HCT116 (cell line): Measurements from ENCODE around the gene C1QL4. TPM values are rescaled to one million over a fixed set of nuclear protein-coding genes. Genes with fewer than 3 reads are reported as not detected.

Experiments used
- ATAC-seq: fragments of 200-7000 bp; cut with Tn5 transposase; 2 replicates; pipeline ENCODE4 v1.9.1; 2020; ENCODE audit warnings: mild to moderate bottlenecking, moderate library complexity
- BruUV-seq: library from RNA; stranded (reverse); fragments of 400-500 nt; replicated peaks from 2 replicates; lab custom pipeline; 2021; lab: Mats Ljungman, UMichigan
- CTCF ChIA-PET: fragments of 300-600 bp; sonication (Branson Sonifier 250); formaldehyde crosslinking; loops from one replicate; lab custom pipeline; 2021; ENCODE audit warnings: antibody characterized with exemption; lab: Charles Lee
- POLR2A ChIA-PET: fragments of 300-600, 350-600 bp; sonication (Branson Sonifier 250); formaldehyde crosslinking; loops from one replicate; lab custom pipeline; 2021; ENCODE audit warnings: antibody characterized with exemption; lab: Charles Lee
- RAD21 ChIA-PET, 2 experiments: fragments of 300-600 bp; sonication (Branson Sonifier 250); formaldehyde crosslinking; loops; one replicate each; lab custom pipeline; 2023; ENCODE audit warnings: low total read pairs in 2 of 2; ENCODE audit not compliant: uncharacterized antibody in 2 of 2, unreplicated experiment in 2 of 2, low non-redundant PET in 1 of 2; lab: Charles Lee
- DNase-seq: peaks from one replicate; pipeline ENCODE4 v3.0.0-alpha.2; 2010; ENCODE audit warnings: low read depth, low spot score
- H2AFZ ChIP-seq: fragments of 200-600 bp; shearing (Covaris generic), sonication (generic); 2 replicates; pipeline ENCODE4 v1.6.1; 2017; ENCODE audit warnings: low read depth, mixed run types, mixed read lengths, antibody characterized with exemption, low read length; ENCODE audit not compliant: poor library complexity, severe bottlenecking
- H3K27ac ChIP-seq: 2 replicates; pipeline ENCODE4 v1.5.1; 2012; ENCODE audit warnings: low read depth, low read length
- H3K27me3 ChIP-seq: fragments of 200-600 bp; sonication (generic); 2 replicates; pipeline ENCODE4 v1.6.1; 2016; ENCODE audit warnings: mixed run types, low read length, mixed read lengths; ENCODE audit not compliant: insufficient read depth
- H3K36me3 ChIP-seq, 2 experiments: fragments of 200-500 bp in 1 of 2; fragments of 200-600 bp in 1 of 2; sonication (Bioruptor generic) in 1 of 2; sonication (generic) in 1 of 2; 2 replicates each; pipeline versions ENCODE4 v1.5.1 to v1.6.1; 2014 to 2016; ENCODE audit warnings: low read length in 2 of 2, inconsistent platforms in 1 of 2, mixed read lengths in 1 of 2, mixed run types in 1 of 2; ENCODE audit not compliant: insufficient read depth in 2 of 2, control insufficient read depth in 1 of 2
- H3K4me1 ChIP-seq, 2 experiments: fragments of 200-600 bp in 1 of 2; sonication (generic) in 1 of 2; 2 replicates each; pipeline versions ENCODE4 v1.5.1 to v1.6.1; 2012 to 2017; ENCODE audit warnings: low read length in 2 of 2, inconsistent platforms in 1 of 2, mild to moderate bottlenecking in 1 of 2, mixed read lengths in 1 of 2, mixed run types in 1 of 2, moderate library complexity in 1 of 2; ENCODE audit not compliant: insufficient read depth in 2 of 2, control insufficient read depth in 1 of 2
- H3K4me2 ChIP-seq: fragments of 200-600 bp; sonication (generic); 2 replicates; pipeline ENCODE4 v1.6.1; 2017; ENCODE audit warnings: mixed run types, low read length, mixed read lengths
- H3K4me3 ChIP-seq, 2 experiments: fragments of 200-600 bp in 1 of 2; sonication (generic) in 1 of 2; replicated peaks in 1 of 2; 2 replicates each; pipeline ENCODE4 v1.5.1; 2011 to 2016; ENCODE audit warnings: low read length in 2 of 2, control low read depth in 1 of 2, low read depth in 1 of 2, mild to moderate bottlenecking in 1 of 2, mixed read lengths in 1 of 2, mixed run types in 1 of 2
- H3K79me2 ChIP-seq: fragments of 200-600 bp; sonication (generic); 2 replicates; pipeline ENCODE4 v1.6.1; 2017; ENCODE audit warnings: mild to moderate bottlenecking, mixed run types, low read length, moderate library complexity, mixed read lengths; ENCODE audit not compliant: insufficient read depth
- H3K9ac ChIP-seq: fragments of 200-600 bp; sonication (generic); 2 replicates; pipeline ENCODE4 v1.6.1; 2016; ENCODE audit warnings: low read length, mixed read lengths
- H3K9me2 ChIP-seq: fragments of 200-600 bp; sonication (generic), shearing (Covaris generic); 2 replicates; pipeline ENCODE4 v1.6.1; 2017; ENCODE audit warnings: mixed run types, mild to moderate bottlenecking, moderate library complexity; ENCODE audit not compliant: insufficient read depth
- H3K9me3 ChIP-seq, 2 experiments: fragments of 200-500 bp in 1 of 2; fragments of 200-600 bp in 1 of 2; sonication (Bioruptor generic) in 1 of 2; sonication (generic) in 1 of 2; 2 replicates each; pipeline ENCODE4 v1.6.1; 2014 to 2017; ENCODE audit warnings: low read length in 2 of 2, mixed read lengths in 2 of 2, inconsistent platforms in 1 of 2, low read depth in 1 of 2, mild to moderate bottlenecking in 1 of 2, mixed run types in 1 of 2, moderate library complexity in 1 of 2; ENCODE audit not compliant: control insufficient read depth in 1 of 2, insufficient read depth in 1 of 2
- H4K20me1 ChIP-seq: fragments of 200-600 bp; sonication (generic), shearing (Covaris generic); 2 replicates; pipeline ENCODE4 v1.6.1; 2017; ENCODE audit warnings: mixed run types, mild to moderate bottlenecking, moderate library complexity; ENCODE audit not compliant: insufficient read depth
- ATF3 ChIP-seq: IDR thresholded peaks from 2 replicates; pipeline ENCODE4 v1.6.1; 2012
- CBX3 ChIP-seq: IDR thresholded peaks from 2 replicates; pipeline ENCODE4 v1.6.1; 2012; ENCODE audit warnings: low read depth
- EGR1 ChIP-seq: IDR thresholded peaks from 2 replicates; pipeline ENCODE4 v1.6.1; 2012; ENCODE audit warnings: low read depth
- ELF1 ChIP-seq: IDR thresholded peaks from 2 replicates; pipeline ENCODE4 v1.6.1; 2012; ENCODE audit warnings: low read depth, borderline replicate concordance
- EZH2 ChIP-seq: fragments of 200-600 bp; sonication (generic); IDR thresholded peaks from 2 replicates; pipeline ENCODE4 v1.6.1; 2017; ENCODE audit warnings: antibody characterized with exemption, mixed run types
- EZH2phosphoT487 ChIP-seq: fragments of 200-600 bp; IDR thresholded peaks from 2 replicates; pipeline ENCODE4 v1.6.1; 2018; ENCODE audit warnings: antibody characterized with exemption, borderline replicate concordance
- FOSL1 ChIP-seq: IDR thresholded peaks from 2 replicates; pipeline ENCODE4 v1.6.1; 2012; ENCODE audit warnings: low read depth
- JUND ChIP-seq: IDR thresholded peaks from 2 replicates; pipeline ENCODE4 v1.6.1; 2012
- MAX ChIP-seq: IDR thresholded peaks from 2 replicates; pipeline ENCODE4 v1.6.1; 2012
- POLR2AphosphoS5 ChIP-seq: IDR thresholded peaks from 2 replicates; pipeline ENCODE4 v1.6.1; 2011; ENCODE audit warnings: mild to moderate bottlenecking, low read depth, low read length, moderate library complexity
- REST ChIP-seq: IDR thresholded peaks from 2 replicates; pipeline ENCODE4 v1.6.1; 2012; ENCODE audit warnings: low read depth
- SIN3A ChIP-seq: IDR thresholded peaks from 2 replicates; pipeline ENCODE4 v1.6.1; 2012; ENCODE audit warnings: low read depth
- SP1 ChIP-seq: IDR thresholded peaks from 2 replicates; pipeline ENCODE4 v1.6.1; 2012; ENCODE audit warnings: low read depth
- SRF ChIP-seq: IDR thresholded peaks from 2 replicates; pipeline ENCODE4 v1.6.1; 2012; ENCODE audit warnings: low read depth
- TCF7L2 ChIP-seq: IDR thresholded peaks from 2 replicates; pipeline ENCODE4 v1.7.0; 2011; ENCODE audit warnings: borderline replicate concordance, inconsistent platforms; ENCODE audit not compliant: insufficient read depth, insufficient read length; ENCODE audit errors: extremely low read depth
- YY1 ChIP-seq: IDR thresholded peaks from 2 replicates; pipeline ENCODE4 v1.6.1; 2011; ENCODE audit warnings: low read length, low read depth, moderate library complexity, mild to moderate bottlenecking; ENCODE audit not compliant: insufficient replicate concordance; ENCODE audit errors: extremely low read depth
- ZFX ChIP-seq: fragments of 450-650 bp; IDR thresholded peaks from 2 replicates; pipeline ENCODE4 v1.6.1; 2017
- ZNF274 ChIP-seq: fragments of 200-500 bp; sonication (Bioruptor generic); IDR thresholded peaks from 2 replicates; pipeline ENCODE4 v1.6.1; 2014; ENCODE audit warnings: mild to moderate bottlenecking, low read depth, low read length, inconsistent platforms
- intact Hi-C: fragments of 100-400 bp; cut with micrococcal nuclease; formaldehyde crosslinking; loops from 2 replicates; pipeline ENCODE4 v1.10.0; 2022
- total RNA-seq: library from RNA; stranded (reverse); gene quantifications from one replicate; pipeline ENCODE4 v1.2.1, GENCODE V29; 2021; ENCODE audit not compliant: unreplicated experiment
- TF ChIP-seq, protein P1 (sequence below): IDR thresholded peaks from 2 replicates; pipeline ENCODE4 v1.6.1; 2011; ENCODE audit warnings: mild to moderate bottlenecking, low read length, moderate library complexity; ENCODE audit not compliant: insufficient replicate concordance; ENCODE audit errors: extremely low read depth

Gene C1QL4
- total RNA-seq, 1 experiment from 2014 or later = 8.1 TPM

DNA sequence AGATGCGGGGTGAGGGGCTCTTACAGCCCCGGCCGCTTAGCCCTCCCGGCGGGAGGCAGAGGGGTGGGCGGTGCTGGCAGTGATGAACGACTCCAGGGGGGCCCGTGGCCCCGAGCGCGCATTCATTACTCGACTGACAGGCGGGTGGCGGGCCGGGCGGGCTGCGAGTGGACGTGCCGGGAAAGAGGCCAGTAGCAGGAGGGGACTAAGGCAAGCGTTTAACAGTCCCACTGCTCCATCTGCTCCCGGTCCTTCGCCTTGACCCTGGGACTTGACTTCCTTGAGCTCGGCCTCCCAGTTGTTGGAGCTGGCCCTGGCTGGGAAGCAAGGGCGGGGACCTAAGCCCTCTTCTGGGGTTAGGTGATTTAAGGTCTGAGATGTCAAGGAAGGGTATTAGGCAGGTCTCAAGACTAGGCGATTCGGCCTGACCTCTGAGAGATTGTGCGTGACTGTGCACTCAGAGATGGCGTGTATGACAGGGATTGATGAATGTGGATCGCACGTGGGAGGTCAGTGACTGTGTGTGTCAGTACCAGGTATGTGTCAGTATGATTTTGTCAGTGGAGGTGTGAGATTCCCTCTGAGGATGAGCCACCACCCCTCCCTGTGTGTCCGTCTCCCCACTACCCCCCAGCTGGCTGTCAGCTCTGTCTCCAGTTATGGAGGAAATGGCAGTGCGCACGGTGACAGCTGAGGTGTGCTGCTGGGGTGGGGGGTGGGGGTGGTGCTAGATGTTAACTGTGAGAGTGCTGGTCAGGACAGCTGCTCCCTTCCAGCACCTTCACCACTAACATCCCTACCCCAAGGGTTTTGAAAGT is 6.1 kb upstream of the C1QL4 start:
- RAD21 ChIA-PET = interaction anchor here in 1 of 2 experiments (1.3 kb wide), 1 partner anchor 11 kb away, joined by 4 read pairs; no protein-coding TSS in a partner anchor
- POLR2A ChIA-PET = interaction anchor here (0.6 to 1.4 kb wide), 4 partner anchors 9 to 811 kb away, joined by 3 read pairs; no protein-coding TSS in a partner anchor
- no TSS peak for BruUV-seq
- Histone ChIP-seq H3K9ac (peak overlapping the region; percentile 46), H3K36me3 (no peaks in the 10 kb centered on the region), H3K27ac (peak overlapping the region; percentile 28; the same call in 1 of the 2 replicates), H3K4me3 (peak overlapping the region; percentile 35 to 47), H3K27me3 (no peaks in the 10 kb centered on the region), H3K4me1 (peaks cover 34 to 65% of the 10 kb centered on the region in 2 experiments), H3K79me2 (no peaks in the 10 kb centered on the region), H2AFZ (peak overlapping the region; percentile 94), H4K20me1 (no peaks in the 10 kb centered on the region), H3K9me3 (no peaks in the 10 kb centered on the region), H3K9me2 (no peaks in the 10 kb centered on the region), H3K4me2 (peak overlapping the region; percentile 78)
- DNase-seq (no peak), ATAC-seq (peak; percentile 2; the same call in 1 of the 2 replicates)
- CTCF ChIA-PET = interaction anchor here (0.6 to 3.0 kb wide), 14 partner anchors 10 to 238 kb away, joined by 3 to 45 read pairs (median 6); partner anchors contain the start of gene TROAP
- intact Hi-C loops = loop anchor here (1.0 to 2.0 kb wide), 3 partner anchors 44 to 78 kb away; partner anchors contain the start of gene TUBA1C
- TF ChIP-seq ZFX = no peak
- no peak for TF ChIP-seq ATF3
- TF ChIP-seq EZH2 = no peak
- no peak for TF ChIP-seq EZH2phosphoT487
- TF ChIP-seq EGR1 = no peak
- TF ChIP-seq SRF = no peak
- TF ChIP-seq TCF7L2 = no peak
- TF ChIP-seq POLR2AphosphoS5 = no peak
- no peak for TF ChIP-seq JUND
- TF ChIP-seq MAX = no peak
- no peak for TF ChIP-seq SIN3A
- TF ChIP-seq ZNF274 = no peak
- TF ChIP-seq REST = no peak
- no peak for TF ChIP-seq ELF1
- TF ChIP-seq CBX3 = no peak
- no peak for TF ChIP-seq YY1
- TF ChIP-seq, protein P1, sequence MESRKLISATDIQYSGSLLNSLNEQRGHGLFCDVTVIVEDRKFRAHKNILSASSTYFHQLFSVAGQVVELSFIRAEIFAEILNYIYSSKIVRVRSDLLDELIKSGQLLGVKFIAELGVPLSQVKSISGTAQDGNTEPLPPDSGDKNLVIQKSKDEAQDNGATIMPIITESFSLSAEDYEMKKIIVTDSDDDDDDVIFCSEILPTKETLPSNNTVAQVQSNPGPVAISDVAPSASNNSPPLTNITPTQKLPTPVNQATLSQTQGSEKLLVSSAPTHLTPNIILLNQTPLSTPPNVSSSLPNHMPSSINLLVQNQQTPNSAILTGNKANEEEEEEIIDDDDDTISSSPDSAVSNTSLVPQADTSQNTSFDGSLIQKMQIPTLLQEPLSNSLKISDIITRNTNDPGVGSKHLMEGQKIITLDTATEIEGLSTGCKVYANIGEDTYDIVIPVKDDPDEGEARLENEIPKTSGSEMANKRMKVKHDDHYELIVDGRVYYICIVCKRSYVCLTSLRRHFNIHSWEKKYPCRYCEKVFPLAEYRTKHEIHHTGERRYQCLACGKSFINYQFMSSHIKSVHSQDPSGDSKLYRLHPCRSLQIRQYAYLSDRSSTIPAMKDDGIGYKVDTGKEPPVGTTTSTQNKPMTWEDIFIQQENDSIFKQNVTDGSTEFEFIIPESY = no peak
- TF ChIP-seq SP1 = no peak
- no peak for TF ChIP-seq FOSL1
